HG03097 (cell line): ENCODE results near the gene TMEM38B.
"Not testable (repeated sequence)": the region's sequence is repeated elsewhere in the genome, so short reads cannot be mapped to it uniquely, and the experiment has no call there.

ENCODE experiments used
- ATAC-seq: cut with Tn5 transposase; IDR thresholded peaks from one replicate; pipeline ENCODE4 v1.9.1; 2021; ENCODE audit not compliant: unreplicated experiment, low FRiP score

The TMEM38B gene

GRCh38 chr9:105712773-105713172 lies 18.4 kb downstream of the TMEM38B start:
- no peak for ATAC-seq

GRCh38 chr9:105713260-105714019 lies 19.1 kb downstream of the TMEM38B start:
- no peak for ATAC-seq

- no peak for ATAC-seq
Observed at GRCh38 chr9:105714020-105714331, 19.6 kb downstream of the TMEM38B start.

GRCh38 chr9:105716146-105716545 lies 21.8 kb downstream of the TMEM38B start:
- ATAC-seq, result no peak

GRCh38 chr9:105722099-105722498 lies 27.8 kb downstream of the TMEM38B start:
- no peak for ATAC-seq

GRCh38 chr9:105725370-105725769 lies 31.0 kb downstream of the TMEM38B start:
- no peak for ATAC-seq

- ATAC-seq, result not testable (repeated sequence)
Observed at GRCh38 chr9:105728230-105728629, 33.9 kb downstream of the TMEM38B start.

GRCh38 chr9:105731420-105731819 lies 37.1 kb downstream of the TMEM38B start:
- not testable (repeated sequence) for ATAC-seq

- no peak for ATAC-seq
Observed at GRCh38 chr9:105735366-105735765, 41.0 kb downstream of the TMEM38B start.

GRCh38 chr9:105737205-105737604 lies 42.9 kb downstream of the TMEM38B start:
- ATAC-seq, result no peak

GRCh38 chr9:105742088-105742487 lies 47.7 kb downstream of the TMEM38B start:
- ATAC-seq, result no peak

- ATAC-seq, result not testable (repeated sequence)
Observed at GRCh38 chr9:105747325-105747724, 53.0 kb downstream of the TMEM38B start.

- no peak for ATAC-seq
Observed at GRCh38 chr9:105751761-105752160, 57.4 kb downstream of the TMEM38B start.

- no peak for ATAC-seq
Observed at GRCh38 chr9:105757496-105758251, 63.3 kb downstream of the TMEM38B start.

- ATAC-seq, result no peak
Observed at GRCh38 chr9:105760053-105760452, 65.7 kb downstream of the TMEM38B start.

GRCh38 chr9:105782561-105783494 lies 88.5 kb downstream of the TMEM38B start:
- ATAC-seq, result not testable (repeated sequence)

- not testable (repeated sequence) for ATAC-seq
Observed at GRCh38 chr9:105783495-105783872, 89.1 kb downstream of the TMEM38B start.

- ATAC-seq, result not testable (repeated sequence)
Observed at GRCh38 chr9:105786796-105787195, 92.5 kb downstream of the TMEM38B start.

GRCh38 chr9:105816202-105816744 lies 121.9 kb downstream of the TMEM38B start:
- no peak for ATAC-seq

GRCh38 chr9:105816981-105817380 lies 122.6 kb downstream of the TMEM38B start:
- ATAC-seq, result no peak

GRCh38 chr9:105818903-105819302 lies 124.6 kb downstream of the TMEM38B start:
- ATAC-seq, result no peak
